ENCODE data around the gene ELP6. TPM values are rescaled to one million over a fixed set of nuclear protein-coding genes. Genes with fewer than 3 reads are reported as not detected.

Gene ELP6
- total and polyA plus RNA-seq, 9 of the 15 experiments (the other 6 are each of a cell fraction or from before 2014, with no cell fraction given), result 76.9 to 198 (median 83.3) TPM

DNA sequence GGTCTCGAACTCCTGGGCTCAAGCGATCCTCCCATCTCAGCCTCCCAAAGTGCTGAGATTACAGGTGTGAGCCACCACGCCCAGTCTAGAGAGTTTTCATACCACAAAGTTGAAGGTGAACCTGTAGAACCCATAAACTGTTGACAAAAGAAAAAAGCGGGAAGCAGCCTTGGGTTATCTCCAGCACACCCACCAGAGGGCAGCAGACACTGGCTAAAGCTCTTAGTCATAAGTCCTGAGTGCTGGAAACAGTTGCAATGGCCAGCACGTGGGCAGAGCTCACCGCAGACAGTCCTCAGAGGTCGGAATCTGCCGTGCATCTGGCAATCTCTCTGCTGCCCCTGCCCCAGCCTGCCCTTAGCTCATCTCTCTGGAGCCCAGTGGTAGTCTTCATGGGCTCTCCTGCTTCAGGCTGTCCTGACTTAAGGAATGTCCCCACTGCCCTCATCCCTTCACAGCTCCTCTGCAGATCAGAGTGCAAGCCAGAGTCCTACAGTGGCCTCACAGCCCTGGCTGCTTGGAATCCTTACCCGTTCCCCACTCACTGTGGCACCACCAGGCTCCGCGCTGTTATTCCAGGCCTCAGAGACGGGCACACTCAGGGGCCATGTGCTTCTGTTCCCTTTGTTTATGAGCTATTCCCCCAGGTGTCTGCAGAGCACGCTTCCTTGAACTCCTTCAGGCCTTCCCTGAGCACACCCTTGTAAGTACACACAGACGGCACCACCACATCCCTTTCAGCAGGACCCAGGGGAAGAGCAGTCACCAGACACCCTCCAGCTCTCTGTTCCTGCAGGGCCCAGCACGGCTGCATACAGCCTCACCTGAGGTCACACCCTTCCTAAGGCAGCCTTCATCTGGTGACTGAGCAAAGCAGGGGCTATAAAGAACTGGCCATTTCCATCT, 8.8 kb upstream of the ELP6 start (continued):
- TF ChIP-seq, protein P1, sequence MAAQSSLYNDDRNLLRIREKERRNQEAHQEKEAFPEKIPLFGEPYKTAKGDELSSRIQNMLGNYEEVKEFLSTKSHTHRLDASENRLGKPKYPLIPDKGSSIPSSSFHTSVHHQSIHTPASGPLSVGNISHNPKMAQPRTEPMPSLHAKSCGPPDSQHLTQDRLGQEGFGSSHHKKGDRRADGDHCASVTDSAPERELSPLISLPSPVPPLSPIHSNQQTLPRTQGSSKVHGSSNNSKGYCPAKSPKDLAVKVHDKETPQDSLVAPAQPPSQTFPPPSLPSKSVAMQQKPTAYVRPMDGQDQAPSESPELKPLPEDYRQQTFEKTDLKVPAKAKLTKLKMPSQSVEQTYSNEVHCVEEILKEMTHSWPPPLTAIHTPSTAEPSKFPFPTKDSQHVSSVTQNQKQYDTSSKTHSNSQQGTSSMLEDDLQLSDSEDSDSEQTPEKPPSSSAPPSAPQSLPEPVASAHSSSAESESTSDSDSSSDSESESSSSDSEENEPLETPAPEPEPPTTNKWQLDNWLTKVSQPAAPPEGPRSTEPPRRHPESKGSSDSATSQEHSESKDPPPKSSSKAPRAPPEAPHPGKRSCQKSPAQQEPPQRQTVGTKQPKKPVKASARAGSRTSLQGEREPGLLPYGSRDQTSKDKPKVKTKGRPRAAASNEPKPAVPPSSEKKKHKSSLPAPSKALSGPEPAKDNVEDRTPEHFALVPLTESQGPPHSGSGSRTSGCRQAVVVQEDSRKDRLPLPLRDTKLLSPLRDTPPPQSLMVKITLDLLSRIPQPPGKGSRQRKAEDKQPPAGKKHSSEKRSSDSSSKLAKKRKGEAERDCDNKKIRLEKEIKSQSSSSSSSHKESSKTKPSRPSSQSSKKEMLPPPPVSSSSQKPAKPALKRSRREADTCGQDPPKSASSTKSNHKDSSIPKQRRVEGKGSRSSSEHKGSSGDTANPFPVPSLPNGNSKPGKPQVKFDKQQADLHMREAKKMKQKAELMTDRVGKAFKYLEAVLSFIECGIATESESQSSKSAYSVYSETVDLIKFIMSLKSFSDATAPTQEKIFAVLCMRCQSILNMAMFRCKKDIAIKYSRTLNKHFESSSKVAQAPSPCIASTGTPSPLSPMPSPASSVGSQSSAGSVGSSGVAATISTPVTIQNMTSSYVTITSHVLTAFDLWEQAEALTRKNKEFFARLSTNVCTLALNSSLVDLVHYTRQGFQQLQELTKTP (IDR thresholded peaks at IDR 0.05; ENCODE audit: low read depth in 1 of 2, partially characterized antibody in 2 of 2), result peak in 1 of 2 experiments; percentile 69
- TF ChIP-seq HNRNPK (IDR thresholded peaks at IDR 0.05; ENCODE audit: low read depth, low read length, poor library complexity, severe bottlenecking) (no peak), NFYB (IDR thresholded peaks at IDR 0.05; ENCODE audit: extremely low read depth, insufficient read length) (no peak), BRCA1 (IDR thresholded peaks at IDR 0.05) (no peak), BRCA1 (CRISPR knock-in tag; IDR thresholded peaks at IDR 0.05) (no peak), NR3C1 (CRISPR knock-in tag; IDR thresholded peaks at IDR 0.05) (no peak), JUND (IDR thresholded peaks at IDR 0.05; ENCODE audit: borderline replicate concordance, low read depth, low read length) (peak; percentile 59; the same call in 1 of the 2 replicates), JUND (tag; IDR thresholded peaks at IDR 0.05; ENCODE audit: borderline replicate concordance, low read depth, low read length) (peak; percentile 77; the same call in 2 of the 3 replicates), HDAC3 (IDR thresholded peaks at IDR 0.05; ENCODE audit: borderline replicate concordance, partially characterized antibody) (no peak), HSF4 (CRISPR knock-in tag; IDR thresholded peaks at IDR 0.05; ENCODE audit: borderline replicate concordance) (0 out of 2 replicates have a peak, but pooled peaks have one; percentile 11), RBFOX2 (IDR thresholded peaks at IDR 0.05; ENCODE audit: low read depth, low read length) (peak; percentile 48), RAD21 (CRISPR knock-in tag; conservative IDR thresholded peaks at IDR 0.05 in 1 of 2, IDR thresholded peaks at IDR 0.05 in 1 of 2) (peak; percentile 98 to 100), LEF1 (IDR thresholded peaks at IDR 0.05) (no peak), HLTF (IDR thresholded peaks at IDR 0.05) (peak; percentile 43; the same call in 1 of the 2 replicates), FOXJ3 (CRISPR knock-in tag; IDR thresholded peaks at IDR 0.05) (no peak), STAG1 (CRISPR knock-in tag; IDR thresholded peaks at IDR 0.05; ENCODE audit: borderline replicate concordance) (peak; percentile 97), SMAD4 (CRISPR knock-in tag; conservative IDR thresholded peaks at IDR 0.05) (peak; percentile 76), CBFA2T3 (IDR thresholded peaks at IDR 0.05) (peak; percentile 53), ILF3 (IDR thresholded peaks at IDR 0.05; ENCODE audit: borderline replicate concordance) (no peak), ZNF384 (IDR thresholded peaks at IDR 0.05; ENCODE audit: low read depth, low read length) (peak; percentile 86), EP400 (IDR thresholded peaks at IDR 0.05) (peak; percentile 89), HDAC6 (IDR thresholded peaks at IDR 0.05; ENCODE audit: low read depth, low read length) (no peak)
- TF ChIP-seq, protein P2, sequence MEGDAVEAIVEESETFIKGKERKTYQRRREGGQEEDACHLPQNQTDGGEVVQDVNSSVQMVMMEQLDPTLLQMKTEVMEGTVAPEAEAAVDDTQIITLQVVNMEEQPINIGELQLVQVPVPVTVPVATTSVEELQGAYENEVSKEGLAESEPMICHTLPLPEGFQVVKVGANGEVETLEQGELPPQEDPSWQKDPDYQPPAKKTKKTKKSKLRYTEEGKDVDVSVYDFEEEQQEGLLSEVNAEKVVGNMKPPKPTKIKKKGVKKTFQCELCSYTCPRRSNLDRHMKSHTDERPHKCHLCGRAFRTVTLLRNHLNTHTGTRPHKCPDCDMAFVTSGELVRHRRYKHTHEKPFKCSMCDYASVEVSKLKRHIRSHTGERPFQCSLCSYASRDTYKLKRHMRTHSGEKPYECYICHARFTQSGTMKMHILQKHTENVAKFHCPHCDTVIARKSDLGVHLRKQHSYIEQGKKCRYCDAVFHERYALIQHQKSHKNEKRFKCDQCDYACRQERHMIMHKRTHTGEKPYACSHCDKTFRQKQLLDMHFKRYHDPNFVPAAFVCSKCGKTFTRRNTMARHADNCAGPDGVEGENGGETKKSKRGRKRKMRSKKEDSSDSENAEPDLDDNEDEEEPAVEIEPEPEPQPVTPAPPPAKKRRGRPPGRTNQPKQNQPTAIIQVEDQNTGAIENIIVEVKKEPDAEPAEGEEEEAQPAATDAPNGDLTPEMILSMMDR (IDR thresholded peaks at IDR 0.05 in 2 of 3, conservative IDR thresholded peaks at IDR 0.05 in 1 of 3; ENCODE audit: insufficient read depth in 2 of 3, low read depth in 1 of 3, low read length in 3 of 3), result peak; percentile 89 to 98 (median 92)
